NT2/D1 (cell line): ENCODE data around the gene CMPK2.
A peak's percentile ranks its signal among the peaks of the same experiment; 100 is the strongest.
"Not testable (repeated sequence)": the region's sequence is repeated elsewhere in the genome, so short reads cannot be mapped to it uniquely, and the experiment has no call there.

Experiments
- DNase-seq: peaks from one replicate; pipeline ENCODE4 v3.0.0-alpha.2; 2011; ENCODE audit warnings: low read depth, low spot score
- H3K27me3 ChIP-seq: 2 replicates; pipeline ENCODE4 v1.6.0; 2011; ENCODE audit warnings: mild to moderate bottlenecking; ENCODE audit not compliant: insufficient read length, insufficient read depth
- H3K36me3 ChIP-seq: 2 replicates; pipeline ENCODE4 v1.6.1; 2011; ENCODE audit warnings: mild to moderate bottlenecking, low read length, mixed read lengths; ENCODE audit not compliant: insufficient read depth, insufficient read length
- H3K4me1 ChIP-seq: 2 replicates; pipeline ENCODE4 v1.5.1; 2011; ENCODE audit not compliant: insufficient read depth, insufficient read length
- H3K4me3 ChIP-seq: 2 replicates; pipeline ENCODE4 v1.5.1; 2011; ENCODE audit warnings: low read depth; ENCODE audit not compliant: insufficient read length
- H3K9ac ChIP-seq: 2 replicates; pipeline ENCODE4 v1.6.0; 2011; ENCODE audit warnings: low read depth; ENCODE audit not compliant: insufficient read length
- H3K9me3 ChIP-seq: 2 replicates; pipeline ENCODE4 v1.5.1; 2011; ENCODE audit warnings: mild to moderate bottlenecking, low read length; ENCODE audit not compliant: insufficient read depth
- SUZ12 ChIP-seq: IDR thresholded peaks from 2 replicates; pipeline ENCODE4 v1.6.1; 2011; ENCODE audit not compliant: insufficient read length, insufficient read depth; ENCODE audit errors: extremely low read depth
- YY1 ChIP-seq: IDR thresholded peaks from 2 replicates; pipeline ENCODE4 v1.6.1; 2011; ENCODE audit not compliant: insufficient read length, insufficient read depth
- ZNF274 ChIP-seq: IDR thresholded peaks from 2 replicates; pipeline ENCODE4 v1.6.1; 2011; ENCODE audit warnings: mild to moderate bottlenecking, low read depth, low read length

The CMPK2 gene

GRCh38 chr2:6908291-6908690 lies 42.6 kb upstream of the CMPK2 start:
- H3K9ac ChIP-seq: no peak overlapping the region
- no peaks in the 10 kb centered on the region for H3K36me3 ChIP-seq
- H3K4me3 ChIP-seq: no peak overlapping the region
- no peak for TF ChIP-seq SUZ12
- TF ChIP-seq YY1: no peak
- no peak for TF ChIP-seq ZNF274
- H3K9me3 ChIP-seq: no peaks in the 10 kb centered on the region
- no peak for DNase-seq
- no peaks in the 10 kb centered on the region for H3K4me1 ChIP-seq
- no peaks in the 10 kb centered on the region for H3K27me3 ChIP-seq

- no peak for DNase-seq
- no peaks in the 10 kb centered on the region for H3K36me3 ChIP-seq
- H3K4me1 ChIP-seq: no peaks in the 10 kb centered on the region
- no peak overlapping the region for H3K4me3 ChIP-seq
- no peaks in the 10 kb centered on the region for H3K9me3 ChIP-seq
- no peak overlapping the region for H3K9ac ChIP-seq
- H3K27me3 ChIP-seq: no peaks in the 10 kb centered on the region
- TF ChIP-seq SUZ12: no peak
- TF ChIP-seq YY1: no peak
- TF ChIP-seq ZNF274: no peak
Measured at GRCh38 chr2:6906165-6906741, 40.5 kb upstream of the CMPK2 start.

GRCh38 chr2:6905668-6906067 lies 40.0 kb upstream of the CMPK2 start:
- Histone ChIP-seq H3K36me3 (no peaks in the 10 kb centered on the region), H3K4me1 (no peaks in the 10 kb centered on the region), H3K9ac (no peak overlapping the region), H3K9me3 (no peaks in the 10 kb centered on the region), H3K4me3 (no peak overlapping the region), H3K27me3 (no peaks in the 10 kb centered on the region)
- DNase-seq: no peak
- TF ChIP-seq ZNF274 (no peak), SUZ12 (no peak), YY1 (no peak)

- not testable (repeated sequence) for H3K9me3 ChIP-seq, H3K27me3 ChIP-seq, H3K4me3 ChIP-seq, DNase-seq, H3K36me3 ChIP-seq, H3K4me1 ChIP-seq, H3K9ac ChIP-seq
Measured at GRCh38 chr2:6902581-6902980, 36.9 kb upstream of the CMPK2 start.

GRCh38 chr2:6896930-6897759 lies 31.4 kb upstream of the CMPK2 start:
- H3K36me3 ChIP-seq: no peaks in the 10 kb centered on the region
- no peak overlapping the region for H3K4me3 ChIP-seq
- peak; percentile 9 for DNase-seq
- no peaks in the 10 kb centered on the region for H3K27me3 ChIP-seq
- no peaks in the 10 kb centered on the region for H3K4me1 ChIP-seq
- H3K9ac ChIP-seq: no peak overlapping the region
- TF ChIP-seq ZNF274 (no peak), SUZ12 (no peak), YY1 (no peak)
- H3K9me3 ChIP-seq: no peaks in the 10 kb centered on the region

- no peaks in the 10 kb centered on the region for H3K4me1 ChIP-seq
- DNase-seq: no peak
Measured at GRCh38 chr2:6893876-6894482, 28.3 kb upstream of the CMPK2 start.

GRCh38 chr2:6888724-6889123 lies 23.0 kb upstream of the CMPK2 start:
- H3K36me3 ChIP-seq: no peaks in the 10 kb centered on the region
- no peak overlapping the region for H3K4me3 ChIP-seq
- DNase-seq: no peak
- no peaks in the 10 kb centered on the region for H3K4me1 ChIP-seq
- H3K9ac ChIP-seq: no peak overlapping the region
- H3K9me3 ChIP-seq: no peaks in the 10 kb centered on the region
- no peaks in the 10 kb centered on the region for H3K27me3 ChIP-seq
- TF ChIP-seq SUZ12 (no peak), ZNF274 (no peak), YY1 (no peak)

More at GRCh38 chr2:6893876-6894482, 28.3 kb upstream of the CMPK2 start:
- no peak for TF ChIP-seq YY1
- no peak for TF ChIP-seq SUZ12
- no peak for TF ChIP-seq ZNF274
- H3K36me3 ChIP-seq: no peaks in the 10 kb centered on the region
- H3K27me3 ChIP-seq: no peaks in the 10 kb centered on the region
- no peaks in the 10 kb centered on the region for H3K9me3 ChIP-seq
- no peak overlapping the region for H3K4me3 ChIP-seq
- no peak overlapping the region for H3K9ac ChIP-seq
